ENCODE data around the gene RASA2. TPM values are rescaled to one million over a fixed set of nuclear protein-coding genes. Genes with fewer than 3 reads are reported as not detected.

The RASA2 gene
- total RNA-seq, 1 donor from 2014 or later = 7.7 TPM

DNA sequence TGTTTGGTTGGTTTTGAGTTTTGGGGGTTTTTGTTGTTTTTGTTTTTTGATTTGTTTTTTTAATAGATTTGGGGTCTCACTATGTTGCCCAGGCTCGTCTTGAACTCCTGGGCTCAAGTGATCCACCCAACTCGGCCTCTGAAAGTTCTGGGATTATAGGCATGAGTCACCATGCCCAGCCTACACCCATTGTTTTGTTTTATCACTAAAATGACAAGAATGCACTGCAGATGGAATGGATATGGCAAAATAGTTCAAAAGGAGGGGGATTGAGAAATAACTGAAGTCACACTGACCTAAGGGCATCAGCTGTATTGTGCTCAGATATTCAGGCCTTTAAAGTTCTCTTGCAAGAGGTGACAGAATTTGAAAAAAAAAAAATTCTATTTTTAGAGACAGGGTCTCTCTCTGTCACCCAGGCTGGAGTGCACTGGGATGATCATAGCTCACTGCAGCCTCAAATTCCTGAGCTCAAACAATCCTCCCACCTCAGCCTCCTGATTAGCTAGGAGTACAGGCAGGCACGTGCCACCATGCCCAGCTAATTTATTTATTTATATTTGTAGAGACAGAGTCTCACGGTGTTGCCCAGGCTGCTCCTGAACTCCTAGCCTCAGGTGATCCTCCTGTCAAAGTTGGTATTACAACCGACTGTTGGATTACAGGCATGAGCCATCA, 4.4 kb upstream of the RASA2 start:
- intact Hi-C loops (cut with DNase I) = loop anchor here (10.0 kb wide), 1 partner anchor 392 kb away; the partner anchor contains the start of gene ATP1B3
- no peaks in the 10 kb centered on the region for H3K36me3 ChIP-seq
- TF ChIP-seq CTCF (IDR thresholded peaks at IDR 0.05) = no peak
- no peak for DNase-seq (ENCODE audit: low spot score in 2 of 2)
- no peaks in the 10 kb centered on the region for H3K27me3 ChIP-seq
- no peaks in the 10 kb centered on the region for H3K9me3 ChIP-seq
- H3K27ac ChIP-seq = no peak overlapping the region
- H3K4me3 ChIP-seq = no peak overlapping the region
- peaks cover 3 to 4% of the 10 kb centered on the region in 2 donors for H3K4me1 ChIP-seq

- no peak for DNase-seq (ENCODE audit: low spot score in 2 of 2)
- H3K27ac ChIP-seq = no peak overlapping the region
- no peaks in the 10 kb centered on the region for H3K9me3 ChIP-seq
- intact Hi-C loops (cut with DNase I) = loop anchor here (5.0 to 10.0 kb wide), 3 partner anchors 252 to 390 kb away; partner anchors contain the start of genes ATP1B3, PXYLP1 and RNF7
- no peak overlapping the region for H3K4me3 ChIP-seq
- no peaks in the 10 kb centered on the region for H3K36me3 ChIP-seq
- TF ChIP-seq CTCF (IDR thresholded peaks at IDR 0.05) = no peak
- H3K4me1 ChIP-seq = peaks cover 3 to 8% of the 10 kb centered on the region in 2 donors
- no peaks in the 10 kb centered on the region for H3K27me3 ChIP-seq
These were observed 2.0 kb upstream of the RASA2 start for GRCh38 chr3:141484701-141485287.

GRCh38 chr3:141485641-141486495, 959 bp upstream of the RASA2 start:
- Histone ChIP-seq H3K27me3 (no peaks in the 10 kb centered on the region), H3K27ac (peak overlapping the region; percentile 88 to 95), H3K9me3 (no peaks in the 10 kb centered on the region), H3K4me1 (peaks cover 3 to 8% of the 10 kb centered on the region in 2 donors), H3K4me3 (peak overlapping the region; percentile 87 to 88), H3K36me3 (no peaks in the 10 kb centered on the region)
- no peak for TF ChIP-seq CTCF (IDR thresholded peaks at IDR 0.05)
- no peak for DNase-seq (ENCODE audit: low spot score in 2 of 2)
- intact Hi-C loops (cut with DNase I) = loop anchor here (1.0 to 10.0 kb wide), 4 partner anchors 175 to 389 kb away; partner anchors contain the start of genes ATP1B3, PXYLP1 and RNF7

- Histone ChIP-seq H3K27ac (peak overlapping the region; percentile 88 to 95), H3K4me1 (peaks cover 3 to 8% of the 10 kb centered on the region in 2 donors), H3K27me3 (no peaks in the 10 kb centered on the region), H3K36me3 (no peaks in the 10 kb centered on the region), H3K9me3 (no peaks in the 10 kb centered on the region), H3K4me3 (peak overlapping the region; percentile 87 to 88)
- intact Hi-C loops (cut with DNase I) = loop anchor here (1.0 to 10.0 kb wide), 4 partner anchors 175 to 388 kb away; partner anchors contain the start of genes ATP1B3, PXYLP1 and RNF7
- no peak for DNase-seq (ENCODE audit: low spot score in 2 of 2)
- TF ChIP-seq CTCF (IDR thresholded peaks at IDR 0.05) = no peak
These were observed 406 bp upstream of the RASA2 start for GRCh38 chr3:141486496-141486745.

DNA sequence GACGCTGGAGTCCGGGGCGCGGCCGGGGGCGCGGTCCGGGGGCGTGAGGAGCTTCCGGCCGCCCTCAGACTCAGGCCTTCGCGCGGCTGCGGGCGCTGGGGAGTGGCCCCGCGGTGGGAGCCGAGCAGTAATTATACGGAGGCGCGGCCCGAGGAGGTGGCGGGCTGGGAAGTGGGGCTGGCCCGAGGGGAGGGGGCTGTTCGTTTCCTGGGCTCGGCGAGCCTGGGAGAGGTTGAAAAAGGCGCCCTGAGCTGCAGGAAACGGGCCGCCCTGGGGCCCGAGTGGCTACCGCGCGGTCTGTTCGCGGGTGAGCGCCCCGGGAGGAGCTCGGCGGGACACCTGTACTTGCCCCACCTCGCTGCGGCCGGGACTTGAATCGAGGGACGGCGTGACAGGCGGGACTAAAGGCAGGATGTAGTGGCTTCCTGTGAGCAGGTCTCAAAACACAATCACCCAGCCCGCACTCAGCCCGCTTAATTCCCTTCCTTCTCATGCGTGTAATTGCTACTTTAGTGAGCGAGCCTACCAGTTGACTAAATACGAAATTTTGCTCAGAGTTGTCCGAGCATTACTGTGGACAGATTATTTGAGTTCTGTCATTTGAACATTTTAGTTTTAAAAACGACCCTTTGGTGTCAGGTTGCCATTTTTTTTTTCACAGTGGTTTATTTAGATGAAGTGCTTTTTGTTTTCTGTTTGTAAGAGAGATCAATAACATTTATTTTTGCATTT, 860 bp downstream of the RASA2 start:
- no peaks in the 10 kb centered on the region for H3K27me3 ChIP-seq
- H3K4me3 ChIP-seq = peak overlapping the region; percentile 87 to 88
- H3K9me3 ChIP-seq = no peaks in the 10 kb centered on the region
- H3K4me1 ChIP-seq = peaks cover 3 to 8% of the 10 kb centered on the region in 2 donors
- DNase-seq (ENCODE audit: low spot score in 2 of 2) = peak; percentile 45 to 84
- no peaks in the 10 kb centered on the region for H3K36me3 ChIP-seq
- peak overlapping the region; percentile 88 to 95 for H3K27ac ChIP-seq
- intact Hi-C loops (cut with DNase I) = loop anchor here (5.0 to 10.0 kb wide), 3 partner anchors 250 to 387 kb away; partner anchors contain the start of genes ATP1B3, PXYLP1 and RNF7
- TF ChIP-seq CTCF (IDR thresholded peaks at IDR 0.05) = no peak

Data from ascending aorta (tissue), 2 donors.